ENCODE measurements around the gene DUOXA2.

The DUOXA2 gene

DNA sequence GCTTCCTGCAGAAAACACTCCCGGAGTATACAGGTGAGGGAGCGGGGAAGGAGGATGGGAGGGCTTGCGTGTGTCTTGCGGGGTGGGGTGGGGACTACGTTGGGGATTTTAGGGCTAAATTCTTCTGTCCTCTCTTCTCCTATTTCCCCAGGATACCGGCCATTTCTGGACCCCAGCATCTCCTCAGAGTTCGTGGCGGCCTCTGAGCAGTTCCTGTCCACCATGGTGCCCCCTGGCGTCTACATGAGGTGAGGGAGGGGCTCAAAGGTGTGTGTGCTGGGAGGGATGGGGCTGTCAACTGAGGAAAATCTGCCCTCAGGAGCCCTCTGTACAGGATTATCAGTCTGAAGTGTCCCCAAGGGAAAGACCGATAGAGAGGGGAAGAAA lies 22.2 kb downstream of the DUOXA2 start:
- peaks cover under 1% of the 10 kb centered on the region for H3K27me3 ChIP-seq (ENCODE audit: insufficient read depth, insufficient read length)
- H3K9ac ChIP-seq (ENCODE audit: insufficient read length, low read depth): no peak overlapping the region
- peaks cover 2% of the 10 kb centered on the region for H3K36me3 ChIP-seq (ENCODE audit: insufficient read depth, insufficient read length, low read length)
- no peaks in the 10 kb centered on the region for H3K9me3 ChIP-seq (ENCODE audit: insufficient read depth, low read length)
- DNase-seq (ENCODE audit: low read depth, low spot score): no peak
- H3K4me1 ChIP-seq (ENCODE audit: insufficient read depth, insufficient read length): peaks cover 3% of the 10 kb centered on the region
- no peak overlapping the region for H3K4me3 ChIP-seq (ENCODE audit: insufficient read length, low read depth)
- TF ChIP-seq YY1 (IDR thresholded peaks at IDR 0.05; ENCODE audit: insufficient read depth, insufficient read length): no peak
- TF ChIP-seq ZNF274 (IDR thresholded peaks at IDR 0.05; ENCODE audit: low read depth, low read length): no peak
- TF ChIP-seq SUZ12 (IDR thresholded peaks at IDR 0.05; ENCODE audit: extremely low read depth, insufficient read depth, insufficient read length): no peak

DNA sequence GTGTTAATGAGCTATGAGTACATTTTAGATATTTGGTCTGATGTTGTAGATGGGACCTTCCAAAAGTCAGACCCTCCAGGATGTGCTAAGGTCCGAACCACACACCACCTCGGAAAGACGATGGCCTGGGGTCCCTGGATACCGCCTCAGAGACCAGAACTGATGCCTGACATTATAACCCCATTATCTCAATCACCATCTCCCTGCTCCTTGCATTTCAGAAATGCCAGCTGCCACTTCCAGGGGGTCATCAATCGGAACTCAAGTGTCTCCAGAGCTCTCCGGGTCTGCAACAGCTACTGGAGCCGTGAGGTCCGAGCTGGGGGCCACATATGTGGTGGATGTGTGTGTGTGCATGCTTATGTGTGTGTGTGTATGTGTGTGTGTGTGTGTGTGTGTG lies 23.6 kb downstream of the DUOXA2 start:
- no peak for TF ChIP-seq ZNF274 (IDR thresholded peaks at IDR 0.05; ENCODE audit: low read depth, low read length)
- TF ChIP-seq YY1 (IDR thresholded peaks at IDR 0.05; ENCODE audit: insufficient read depth, insufficient read length): no peak
- TF ChIP-seq SUZ12 (IDR thresholded peaks at IDR 0.05; ENCODE audit: extremely low read depth, insufficient read depth, insufficient read length): no peak
- peaks cover 4% of the 10 kb centered on the region for H3K36me3 ChIP-seq (ENCODE audit: insufficient read depth, insufficient read length, low read length)
- no peaks in the 10 kb centered on the region for H3K27me3 ChIP-seq (ENCODE audit: insufficient read depth, insufficient read length)
- DNase-seq (ENCODE audit: low read depth, low spot score): no peak
- peaks cover 3% of the 10 kb centered on the region for H3K4me1 ChIP-seq (ENCODE audit: insufficient read depth, insufficient read length)
- H3K9ac ChIP-seq (ENCODE audit: insufficient read length, low read depth): no peak overlapping the region
- H3K9me3 ChIP-seq (ENCODE audit: insufficient read depth, low read length): no peaks in the 10 kb centered on the region
- H3K4me3 ChIP-seq (ENCODE audit: insufficient read length, low read depth): no peak overlapping the region

DNA sequence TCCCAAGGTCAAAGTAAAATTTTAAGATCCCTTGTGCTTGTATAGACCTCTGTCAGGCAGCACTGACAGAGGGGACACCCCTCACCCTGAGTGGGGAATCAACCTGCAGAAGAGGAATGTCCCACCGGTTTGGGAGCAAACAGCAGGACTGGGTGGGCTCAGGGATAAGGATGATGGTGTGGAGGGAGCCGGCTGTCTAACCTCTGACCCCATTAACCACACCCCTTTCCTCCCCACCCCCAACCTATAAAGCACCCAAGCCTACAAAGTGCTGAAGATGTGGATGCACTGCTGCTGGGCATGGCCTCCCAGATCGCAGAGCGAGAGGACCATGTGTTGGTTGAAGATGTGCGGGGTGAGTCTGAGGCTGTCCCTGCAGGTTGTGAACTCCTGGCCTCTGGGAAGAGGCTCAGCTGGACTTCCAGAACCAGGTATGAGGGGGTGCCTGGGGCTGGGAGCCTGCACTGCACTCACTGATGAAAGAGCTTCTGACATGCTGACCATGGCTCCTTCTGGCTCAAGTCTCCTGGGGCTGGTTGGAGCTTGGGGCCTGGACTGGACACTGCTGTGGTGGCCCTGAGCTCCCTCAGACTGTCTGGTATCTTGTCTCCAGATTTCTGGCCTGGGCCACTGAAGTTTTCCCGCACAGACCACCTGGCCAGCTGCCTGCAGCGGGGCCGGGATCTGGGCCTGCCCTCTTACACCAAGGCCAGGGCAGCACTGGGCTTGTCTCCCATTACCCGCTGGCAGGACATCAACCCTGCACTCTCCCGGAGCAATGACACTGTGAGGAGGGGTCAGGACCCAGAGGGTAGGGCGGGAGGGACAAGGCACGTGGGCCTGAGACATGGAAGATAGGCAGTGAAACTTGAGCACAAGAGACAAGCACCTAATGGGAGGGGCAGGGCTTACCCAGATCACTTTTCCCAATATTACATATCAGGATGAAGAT lies 25.0 kb downstream of the DUOXA2 start:
- peaks cover 7% of the 10 kb centered on the region for H3K36me3 ChIP-seq (ENCODE audit: insufficient read depth, insufficient read length, low read length)
- H3K9me3 ChIP-seq (ENCODE audit: insufficient read depth, low read length): no peaks in the 10 kb centered on the region
- no peak overlapping the region for H3K4me3 ChIP-seq (ENCODE audit: insufficient read length, low read depth)
- TF ChIP-seq SUZ12 (IDR thresholded peaks at IDR 0.05; ENCODE audit: extremely low read depth, insufficient read depth, insufficient read length) (no peak), YY1 (IDR thresholded peaks at IDR 0.05; ENCODE audit: insufficient read depth, insufficient read length) (no peak), ZNF274 (IDR thresholded peaks at IDR 0.05; ENCODE audit: low read depth, low read length) (no peak)
- peaks cover 3% of the 10 kb centered on the region for H3K4me1 ChIP-seq (ENCODE audit: insufficient read depth, insufficient read length)
- no peak overlapping the region for H3K9ac ChIP-seq (ENCODE audit: insufficient read length, low read depth)
- no peak for DNase-seq (ENCODE audit: low read depth, low spot score)
- H3K27me3 ChIP-seq (ENCODE audit: insufficient read depth, insufficient read length): no peaks in the 10 kb centered on the region

DNA sequence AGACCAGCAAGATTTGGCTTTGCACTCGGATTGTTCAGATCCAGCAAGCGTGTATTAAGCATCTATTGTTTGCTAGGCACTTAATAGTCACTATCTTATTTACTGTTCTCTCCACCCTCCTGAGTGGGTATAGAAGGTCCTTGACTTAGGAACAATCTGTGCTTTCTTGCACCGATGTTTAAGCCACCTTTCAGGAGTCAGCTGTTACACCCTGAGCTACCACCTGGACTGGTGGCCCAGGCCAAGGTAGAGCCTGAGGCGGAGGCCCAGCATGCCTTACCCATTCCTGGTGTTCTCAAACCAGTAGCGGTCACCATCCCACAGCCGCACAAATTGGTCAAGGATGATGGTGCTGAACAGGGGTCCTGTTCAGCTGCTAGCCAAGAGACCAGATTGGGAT lies 25.6 kb downstream of the DUOXA2 start:
- DNase-seq (ENCODE audit: low read depth, low spot score): no peak
- no peak overlapping the region for H3K9ac ChIP-seq (ENCODE audit: insufficient read length, low read depth)
- H3K9me3 ChIP-seq (ENCODE audit: insufficient read depth, low read length): no peaks in the 10 kb centered on the region
- no peak overlapping the region for H3K4me3 ChIP-seq (ENCODE audit: insufficient read length, low read depth)
- H3K36me3 ChIP-seq (ENCODE audit: insufficient read depth, insufficient read length, low read length): peaks cover 11% of the 10 kb centered on the region
- H3K4me1 ChIP-seq (ENCODE audit: insufficient read depth, insufficient read length): peaks cover under 1% of the 10 kb centered on the region
- no peak for TF ChIP-seq YY1 (IDR thresholded peaks at IDR 0.05; ENCODE audit: insufficient read depth, insufficient read length)
- TF ChIP-seq SUZ12 (IDR thresholded peaks at IDR 0.05; ENCODE audit: extremely low read depth, insufficient read depth, insufficient read length): no peak
- no peak for TF ChIP-seq ZNF274 (IDR thresholded peaks at IDR 0.05; ENCODE audit: low read depth, low read length)
- H3K27me3 ChIP-seq (ENCODE audit: insufficient read depth, insufficient read length): no peaks in the 10 kb centered on the region

DNA sequence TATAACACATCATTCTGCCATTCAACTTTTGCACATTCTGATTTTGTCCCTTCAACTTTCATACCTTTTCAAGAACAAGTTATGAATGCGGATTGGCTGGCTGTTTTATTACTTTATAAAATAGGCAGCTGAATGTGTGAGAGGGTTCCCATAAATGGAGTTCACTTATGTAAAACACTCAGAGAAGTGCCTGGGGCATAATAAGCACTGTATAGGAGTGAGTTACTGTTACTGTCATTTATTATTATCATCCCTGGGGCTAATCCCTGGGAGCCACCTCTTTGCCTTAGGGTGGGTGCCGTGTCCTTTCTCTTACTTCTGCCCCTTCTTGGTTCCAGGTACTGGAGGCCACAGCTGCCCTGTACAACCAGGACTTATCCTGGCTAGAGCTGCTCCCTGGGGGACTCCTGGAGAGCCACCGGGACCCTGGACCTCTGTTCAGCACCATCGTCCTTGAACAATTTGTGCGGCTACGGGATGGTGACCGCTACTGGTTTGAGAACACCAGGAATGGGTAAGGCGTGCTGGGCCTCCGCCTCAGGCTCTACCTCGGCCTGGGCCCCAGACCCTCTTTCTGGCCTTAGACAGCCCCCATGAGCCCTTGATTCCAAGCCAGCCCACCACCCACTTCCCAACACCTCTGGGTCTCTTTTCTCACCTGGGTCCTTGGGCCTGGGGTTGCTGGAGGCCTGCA lies 26.6 kb downstream of the DUOXA2 start:
- peaks cover 11% of the 10 kb centered on the region for H3K36me3 ChIP-seq (ENCODE audit: insufficient read depth, insufficient read length, low read length)
- H3K9ac ChIP-seq (ENCODE audit: insufficient read length, low read depth): no peak overlapping the region
- no peak overlapping the region for H3K4me3 ChIP-seq (ENCODE audit: insufficient read length, low read depth)
- no peaks in the 10 kb centered on the region for H3K4me1 ChIP-seq (ENCODE audit: insufficient read depth, insufficient read length)
- no peaks in the 10 kb centered on the region for H3K9me3 ChIP-seq (ENCODE audit: insufficient read depth, low read length)
- TF ChIP-seq SUZ12 (IDR thresholded peaks at IDR 0.05; ENCODE audit: extremely low read depth, insufficient read depth, insufficient read length): no peak
- TF ChIP-seq ZNF274 (IDR thresholded peaks at IDR 0.05; ENCODE audit: low read depth, low read length): no peak
- no peak for TF ChIP-seq YY1 (IDR thresholded peaks at IDR 0.05; ENCODE audit: insufficient read depth, insufficient read length)
- DNase-seq (ENCODE audit: low read depth, low spot score): no peak
- H3K27me3 ChIP-seq (ENCODE audit: insufficient read depth, insufficient read length): no peaks in the 10 kb centered on the region

DNA sequence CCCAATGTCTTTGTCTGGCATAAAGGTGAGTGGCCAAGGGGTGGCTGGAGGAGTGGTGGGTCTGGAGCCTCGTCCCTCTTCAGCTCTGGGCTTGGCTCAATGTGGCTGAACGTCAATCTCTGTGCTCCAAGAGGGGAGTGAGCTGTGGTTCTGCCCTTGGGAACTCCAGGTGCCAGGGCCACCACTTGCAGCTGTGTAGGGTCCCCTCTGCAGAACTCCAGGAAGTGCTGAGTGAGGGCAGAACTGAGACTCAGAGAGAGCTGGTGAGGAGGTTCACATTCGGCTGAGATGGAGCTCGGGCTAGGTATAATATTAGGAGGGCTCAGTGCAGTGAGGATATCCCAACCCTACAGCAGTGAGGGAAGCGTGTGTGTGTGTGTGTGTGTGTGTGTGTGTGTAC lies 27.3 kb downstream of the DUOXA2 start:
- TF ChIP-seq SUZ12 (IDR thresholded peaks at IDR 0.05; ENCODE audit: extremely low read depth, insufficient read depth, insufficient read length) (no peak), YY1 (IDR thresholded peaks at IDR 0.05; ENCODE audit: insufficient read depth, insufficient read length) (no peak), ZNF274 (IDR thresholded peaks at IDR 0.05; ENCODE audit: low read depth, low read length) (no peak)
- no peak for DNase-seq (ENCODE audit: low read depth, low spot score)
- Histone ChIP-seq H3K4me1 (ENCODE audit: insufficient read depth, insufficient read length) (no peaks in the 10 kb centered on the region), H3K9me3 (ENCODE audit: insufficient read depth, low read length) (no peaks in the 10 kb centered on the region), H3K4me3 (ENCODE audit: insufficient read length, low read depth) (no peak overlapping the region), H3K36me3 (ENCODE audit: insufficient read depth, insufficient read length, low read length) (peaks cover 11% of the 10 kb centered on the region), H3K27me3 (ENCODE audit: insufficient read depth, insufficient read length) (no peaks in the 10 kb centered on the region), H3K9ac (ENCODE audit: insufficient read length, low read depth) (no peak overlapping the region)

DNA sequence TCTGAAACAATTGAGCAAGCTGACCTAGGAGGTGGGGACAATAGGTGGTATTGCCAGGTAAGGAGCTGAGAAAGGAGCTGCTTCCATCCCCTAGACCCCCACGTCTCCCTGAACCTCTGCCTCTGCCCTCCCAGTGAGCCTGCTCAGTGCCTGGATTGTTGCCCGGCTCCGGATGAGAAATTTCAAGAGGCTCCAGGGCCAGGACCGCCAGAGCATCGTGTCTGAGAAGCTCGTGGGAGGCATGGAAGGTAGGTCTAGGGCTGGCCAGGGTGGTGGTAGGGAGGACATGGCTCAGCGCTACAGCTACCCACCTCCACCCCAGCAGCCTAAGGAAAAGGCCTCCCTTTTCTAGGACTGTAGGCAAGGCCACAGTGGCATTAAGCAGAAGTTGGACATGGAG lies 28.9 kb downstream of the DUOXA2 start:
- Histone ChIP-seq H3K4me3 (ENCODE audit: insufficient read length, low read depth) (no peak overlapping the region), H3K27me3 (ENCODE audit: insufficient read depth, insufficient read length) (no peaks in the 10 kb centered on the region), H3K4me1 (ENCODE audit: insufficient read depth, insufficient read length) (no peaks in the 10 kb centered on the region), H3K9ac (ENCODE audit: insufficient read length, low read depth) (no peak overlapping the region), H3K9me3 (ENCODE audit: insufficient read depth, low read length) (no peaks in the 10 kb centered on the region), H3K36me3 (ENCODE audit: insufficient read depth, insufficient read length, low read length) (peaks cover 11% of the 10 kb centered on the region)
- DNase-seq (ENCODE audit: low read depth, low spot score): no peak
- TF ChIP-seq SUZ12 (IDR thresholded peaks at IDR 0.05; ENCODE audit: extremely low read depth, insufficient read depth, insufficient read length) (no peak), YY1 (IDR thresholded peaks at IDR 0.05; ENCODE audit: insufficient read depth, insufficient read length) (no peak), ZNF274 (IDR thresholded peaks at IDR 0.05; ENCODE audit: low read depth, low read length) (no peak)
